GM19455 (cell line): ENCODE measurements around the gene COPZ1.

ENCODE experiments used
- ATAC-seq: cut with Tn5 transposase; IDR thresholded peaks from one replicate; pipeline ENCODE4 v1.9.1; 2021; ENCODE audit not compliant: unreplicated experiment

Gene COPZ1

DNA sequence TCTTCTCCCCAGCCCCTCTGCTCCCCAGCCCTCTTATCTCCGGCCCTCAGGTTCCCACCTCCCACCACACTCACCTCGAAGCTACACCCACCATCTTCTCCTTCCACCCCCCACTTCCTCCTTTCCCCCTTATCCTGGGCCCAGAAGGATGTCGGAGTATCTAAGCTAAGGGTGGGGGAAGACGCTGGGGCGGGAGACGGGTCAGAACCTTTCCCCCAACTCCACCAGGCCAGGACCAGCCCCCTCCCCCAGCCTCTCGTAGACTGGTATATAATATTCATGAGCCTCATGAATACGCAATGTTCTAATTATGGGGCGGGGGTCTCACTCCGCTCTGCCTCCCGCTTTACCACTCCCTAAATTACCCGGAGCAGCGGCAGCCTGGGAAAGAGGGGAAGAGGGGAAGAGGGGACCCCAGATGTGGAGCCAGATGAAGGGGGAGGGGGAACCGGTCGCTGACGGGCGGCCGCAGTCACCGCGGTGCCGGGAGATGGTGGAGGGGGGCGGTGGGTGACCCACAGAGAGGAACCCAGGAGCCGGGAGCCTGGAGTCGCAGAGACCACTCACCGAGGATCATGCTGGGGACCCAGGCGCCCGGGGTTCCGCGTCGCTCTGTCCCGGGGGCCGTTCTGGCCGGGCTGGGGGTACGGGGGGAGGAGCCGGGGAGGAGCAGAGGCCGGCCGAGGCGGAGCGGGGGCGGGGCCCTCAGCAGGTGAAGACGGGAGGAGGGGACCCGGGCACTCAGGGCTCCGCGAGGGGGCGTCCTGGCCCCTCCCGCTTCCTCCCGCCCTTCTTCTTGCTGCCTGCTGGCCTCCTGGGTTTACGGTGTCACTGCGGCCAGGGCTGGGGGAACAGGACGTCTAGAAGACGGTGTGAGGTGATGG is 66.0 kb downstream of the COPZ1 start:
- no peak for ATAC-seq

- ATAC-seq, result no peak
Measured at GRCh38 chr12:54392485-54393206, 67.7 kb downstream of the COPZ1 start.

GRCh38 chr12:54393207-54393609 is 68.3 kb downstream of the COPZ1 start:
- ATAC-seq, result no peak

DNA sequence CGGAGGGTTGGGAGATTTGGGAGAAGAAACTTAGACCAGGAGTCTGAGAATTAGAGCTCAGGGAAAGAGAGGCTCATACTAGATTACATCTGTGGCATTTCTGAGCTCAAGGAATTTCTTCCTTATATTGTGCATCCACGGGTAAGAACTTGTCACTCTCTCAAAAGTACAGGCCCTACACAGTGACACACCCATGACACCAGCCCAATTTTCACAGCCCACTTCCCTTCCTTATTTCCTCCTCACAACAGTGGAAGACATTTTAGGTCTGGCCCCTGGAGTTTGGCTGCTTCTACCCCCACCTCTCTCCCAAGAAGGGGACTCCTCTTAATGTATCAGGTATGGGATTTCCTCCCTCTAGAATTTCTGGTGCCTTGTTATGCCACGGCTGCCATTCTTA is 68.8 kb downstream of the COPZ1 start:
- no peak for ATAC-seq

DNA sequence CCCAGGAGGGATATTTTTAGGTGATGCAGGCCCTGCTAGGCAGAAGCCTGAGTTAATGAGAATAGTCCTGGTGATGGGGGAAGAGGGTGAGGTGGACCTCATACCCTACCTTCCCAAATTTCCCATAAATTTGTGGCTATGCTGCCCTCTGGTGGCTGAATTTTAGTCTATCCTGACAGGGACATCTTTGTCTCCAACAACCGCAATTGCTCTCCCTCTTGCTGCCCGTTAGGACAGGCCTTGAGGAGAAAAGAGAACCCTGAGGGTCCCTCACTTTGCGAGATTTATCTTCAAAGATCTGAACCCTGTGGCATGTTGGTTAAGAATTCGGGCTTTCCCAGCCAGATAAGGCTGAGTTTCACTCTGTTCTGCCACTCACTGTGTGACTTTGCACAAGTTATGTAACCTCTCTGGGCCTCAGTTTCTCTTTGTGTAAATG is 69.4 kb downstream of the COPZ1 start:
- ATAC-seq, result no peak

DNA sequence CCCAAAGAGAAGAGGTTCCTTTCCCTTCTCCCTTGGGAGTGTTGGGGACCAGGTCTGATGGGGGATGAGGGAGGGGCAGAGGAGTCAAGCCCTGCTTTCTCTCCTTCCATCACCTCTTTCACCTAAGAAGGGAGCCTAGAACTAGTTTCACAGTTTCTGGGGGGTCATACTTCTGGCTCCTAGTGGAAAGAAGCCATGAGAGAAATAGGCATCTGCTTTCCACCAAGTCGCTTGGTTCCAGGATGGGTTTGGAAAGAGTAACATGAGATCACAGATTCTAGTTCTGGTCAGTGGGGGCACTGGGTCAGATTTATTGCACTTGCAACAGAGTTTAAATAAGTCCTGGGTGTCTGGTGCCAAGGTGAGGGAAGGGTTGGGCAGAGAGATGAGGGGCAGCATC is 70.1 kb downstream of the COPZ1 start:
- ATAC-seq, result no peak

- ATAC-seq, result no peak
Measured at GRCh38 chr12:54395545-54395944, 70.6 kb downstream of the COPZ1 start.

- no peak for ATAC-seq
Measured at GRCh38 chr12:54397157-54397556, 72.2 kb downstream of the COPZ1 start.

DNA sequence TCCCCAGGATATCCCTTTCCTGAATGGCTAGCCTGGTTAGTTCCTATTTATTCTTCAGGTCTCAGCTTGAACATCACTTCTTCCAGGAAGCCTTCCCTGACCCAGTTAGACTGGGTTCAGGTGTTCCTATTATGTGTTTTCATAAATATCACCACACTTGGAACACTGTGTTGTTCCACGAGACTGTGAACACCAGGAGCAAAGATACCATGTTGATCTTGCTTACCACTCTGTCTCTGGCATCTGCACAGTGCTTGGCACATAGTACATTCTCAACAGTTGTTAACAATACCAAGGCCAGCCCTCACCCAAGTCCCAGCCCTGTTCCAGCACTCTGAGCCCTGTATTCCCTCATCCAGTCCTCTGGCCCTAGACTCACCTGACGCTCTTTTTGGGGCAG is 73.3 kb downstream of the COPZ1 start:
- ATAC-seq, result no peak

GRCh38 chr12:54398995-54399793 is 74.3 kb downstream of the COPZ1 start:
- ATAC-seq, result no peak

DNA sequence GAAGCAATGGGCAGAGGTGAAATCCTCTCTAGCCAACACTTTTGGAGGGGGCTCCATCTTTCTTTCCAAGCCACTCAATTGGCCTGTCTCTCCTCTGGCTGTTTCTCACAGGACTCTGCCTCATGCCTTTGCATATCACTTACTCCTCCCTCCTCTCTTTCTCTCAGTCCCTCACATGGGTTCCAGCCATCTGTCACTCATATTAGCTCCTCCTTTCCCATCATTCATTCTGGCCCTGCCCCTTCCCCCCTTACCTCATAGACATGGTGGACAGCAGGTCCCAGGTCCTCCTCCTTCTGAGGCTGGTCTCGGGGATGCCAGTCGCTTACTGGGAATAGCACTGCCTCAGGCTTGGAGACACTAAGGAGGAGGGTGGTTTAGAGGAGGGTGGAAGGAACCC is 76.2 kb downstream of the COPZ1 start:
- ATAC-seq, result no peak
